NCI-H510A (cell line): ENCODE measurements around the gene SARM1.

Experiments used
- DNase-seq: peaks from one replicate; lab custom pipeline; 2025; lab: John Stamatoyannopoulos, UW

Gene SARM1

GRCh38 chr17:28395968-28396367 lies 24.5 kb downstream of the SARM1 start:
- no peak for DNase-seq

GRCh38 chr17:28396635-28397239 lies 25.2 kb downstream of the SARM1 start:
- DNase-seq = no peak

GRCh38 chr17:28397275-28397674 lies 25.8 kb downstream of the SARM1 start:
- DNase-seq = no peak

GRCh38 chr17:28397687-28398279 lies 26.3 kb downstream of the SARM1 start:
- DNase-seq = no peak

- DNase-seq = no peak
Observed at GRCh38 chr17:28398280-28398981, 26.9 kb downstream of the SARM1 start.

GRCh38 chr17:28399808-28400207 lies 28.3 kb downstream of the SARM1 start:
- no peak for DNase-seq

- DNase-seq = peak; percentile 15
Observed at GRCh38 chr17:28402224-28402630, 30.7 kb downstream of the SARM1 start.

- no peak for DNase-seq
Observed at GRCh38 chr17:28402844-28403243, 31.4 kb downstream of the SARM1 start.

GRCh38 chr17:28404007-28404406 lies 32.5 kb downstream of the SARM1 start:
- no peak for DNase-seq

GRCh38 chr17:28404461-28404811 lies 32.9 kb downstream of the SARM1 start:
- no peak for DNase-seq

GRCh38 chr17:28404812-28405570 lies 33.5 kb downstream of the SARM1 start:
- DNase-seq = no peak

- peak; percentile 63 for DNase-seq
Observed at GRCh38 chr17:28405632-28406472, 34.4 kb downstream of the SARM1 start, which contains the start of gene SLC46A1. Gene SLC46A1, minus strand, starts transcription at chr17:28406212. Its CDS starts 98 bp downstream, at chr17:28406114.

GRCh38 chr17:28406473-28406814 lies 35.0 kb downstream of the SARM1 start:
- DNase-seq = peak; percentile 60

GRCh38 chr17:28407130-28407973 lies 35.9 kb downstream of the SARM1 start:
- DNase-seq = peak; percentile 45

- no peak for DNase-seq
Observed at GRCh38 chr17:28407974-28408306, 36.4 kb downstream of the SARM1 start.

- DNase-seq = no peak
Observed at GRCh38 chr17:28412099-28412498, 40.6 kb downstream of the SARM1 start.

- DNase-seq = no peak
Observed at GRCh38 chr17:28413804-28414203, 42.3 kb downstream of the SARM1 start.

GRCh38 chr17:28415886-28416285 lies 44.4 kb downstream of the SARM1 start:
- DNase-seq = no peak

- peak; percentile 78 for DNase-seq
Observed at GRCh38 chr17:28416703-28417311, 45.3 kb downstream of the SARM1 start.

- DNase-seq = peak; percentile 56
Observed at GRCh38 chr17:28421787-28422305, 50.4 kb downstream of the SARM1 start.
